CD4-positive, alpha-beta T cell treated with Interleukin-6 for 4 hours (primary cell): ENCODE measurements around the gene CTCF.
"Not testable (repeated sequence)": the region's sequence is repeated elsewhere in the genome, so short reads cannot be mapped to it uniquely, and the experiment has no call there.

Experiments
- DNase-seq: peaks from one replicate; pipeline ENCODE4 v3.0.0-alpha.2; 2020; ENCODE audit warnings: mixed read lengths

CTCF gene, protein sequence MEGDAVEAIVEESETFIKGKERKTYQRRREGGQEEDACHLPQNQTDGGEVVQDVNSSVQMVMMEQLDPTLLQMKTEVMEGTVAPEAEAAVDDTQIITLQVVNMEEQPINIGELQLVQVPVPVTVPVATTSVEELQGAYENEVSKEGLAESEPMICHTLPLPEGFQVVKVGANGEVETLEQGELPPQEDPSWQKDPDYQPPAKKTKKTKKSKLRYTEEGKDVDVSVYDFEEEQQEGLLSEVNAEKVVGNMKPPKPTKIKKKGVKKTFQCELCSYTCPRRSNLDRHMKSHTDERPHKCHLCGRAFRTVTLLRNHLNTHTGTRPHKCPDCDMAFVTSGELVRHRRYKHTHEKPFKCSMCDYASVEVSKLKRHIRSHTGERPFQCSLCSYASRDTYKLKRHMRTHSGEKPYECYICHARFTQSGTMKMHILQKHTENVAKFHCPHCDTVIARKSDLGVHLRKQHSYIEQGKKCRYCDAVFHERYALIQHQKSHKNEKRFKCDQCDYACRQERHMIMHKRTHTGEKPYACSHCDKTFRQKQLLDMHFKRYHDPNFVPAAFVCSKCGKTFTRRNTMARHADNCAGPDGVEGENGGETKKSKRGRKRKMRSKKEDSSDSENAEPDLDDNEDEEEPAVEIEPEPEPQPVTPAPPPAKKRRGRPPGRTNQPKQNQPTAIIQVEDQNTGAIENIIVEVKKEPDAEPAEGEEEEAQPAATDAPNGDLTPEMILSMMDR

DNA sequence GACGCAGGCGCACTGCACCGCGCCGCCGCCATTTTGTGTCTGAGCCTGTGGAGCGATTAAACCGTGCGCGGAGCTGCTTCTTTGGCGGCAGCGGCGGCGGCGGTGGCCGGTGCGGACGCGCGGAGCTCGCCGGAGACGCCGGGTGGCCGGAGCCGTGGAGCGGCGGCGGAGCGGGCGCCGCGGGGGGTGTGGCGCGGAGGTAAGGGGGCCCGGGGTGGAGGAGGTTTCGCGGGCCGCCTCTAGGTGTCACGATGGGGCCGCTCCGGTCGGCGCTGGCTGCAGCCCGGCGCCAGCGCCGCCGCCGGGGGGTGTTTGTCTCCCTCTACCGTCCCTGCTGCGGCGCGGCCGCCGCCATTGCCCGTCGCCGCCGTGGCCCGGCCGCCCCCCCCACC lies at the start of gene CTCF:
Gene CTCF, plus strand, starts transcription at position 1 of the 392 bp plus-strand sequence. CDS start 48,307 bp downstream, outside the sequence.
- peak; percentile 89 for DNase-seq

DNA sequence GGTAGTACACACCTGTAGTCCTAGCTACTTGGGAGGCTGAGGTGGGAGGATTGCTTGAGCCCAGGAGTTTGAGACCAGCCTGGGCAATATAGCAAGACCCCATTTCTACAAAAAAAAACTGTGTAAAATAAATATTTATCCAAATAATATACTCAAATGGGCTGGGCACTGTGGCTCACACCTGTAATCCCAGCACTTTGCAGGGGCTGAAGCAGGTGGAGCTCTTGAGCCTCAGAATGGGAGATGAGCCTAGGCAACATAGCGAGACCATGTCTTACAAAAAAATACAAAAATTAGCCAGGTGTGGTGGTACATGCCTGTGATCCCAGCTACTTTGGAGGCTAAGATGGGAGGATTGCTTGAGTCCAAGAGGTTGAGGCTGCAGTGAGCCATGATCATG lies 48.4 kb upstream of the CTCF start:
- DNase-seq: not testable (repeated sequence)

DNA sequence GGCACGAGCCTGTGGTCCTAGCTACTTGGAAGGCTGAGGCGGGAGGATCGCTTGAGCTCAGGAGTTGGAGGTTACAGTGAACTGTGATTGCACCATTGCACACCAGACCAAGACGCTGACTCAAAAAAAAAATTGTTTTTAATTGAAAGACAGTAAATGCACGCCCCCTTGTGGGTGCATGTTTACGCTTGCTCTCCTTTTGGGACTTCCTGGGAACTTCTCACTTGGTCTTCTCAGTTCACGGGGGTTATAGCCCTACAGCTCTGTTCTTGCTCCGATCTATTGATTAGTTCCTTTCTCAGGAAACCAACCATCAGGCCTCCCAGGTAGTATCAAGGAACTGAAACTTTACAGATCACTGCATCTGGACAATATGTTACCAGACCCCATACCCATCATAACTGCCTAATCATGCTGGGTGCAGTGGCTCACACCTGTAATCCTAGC lies 47.9 kb upstream of the CTCF start:
- DNase-seq: peak; percentile 91

DNA sequence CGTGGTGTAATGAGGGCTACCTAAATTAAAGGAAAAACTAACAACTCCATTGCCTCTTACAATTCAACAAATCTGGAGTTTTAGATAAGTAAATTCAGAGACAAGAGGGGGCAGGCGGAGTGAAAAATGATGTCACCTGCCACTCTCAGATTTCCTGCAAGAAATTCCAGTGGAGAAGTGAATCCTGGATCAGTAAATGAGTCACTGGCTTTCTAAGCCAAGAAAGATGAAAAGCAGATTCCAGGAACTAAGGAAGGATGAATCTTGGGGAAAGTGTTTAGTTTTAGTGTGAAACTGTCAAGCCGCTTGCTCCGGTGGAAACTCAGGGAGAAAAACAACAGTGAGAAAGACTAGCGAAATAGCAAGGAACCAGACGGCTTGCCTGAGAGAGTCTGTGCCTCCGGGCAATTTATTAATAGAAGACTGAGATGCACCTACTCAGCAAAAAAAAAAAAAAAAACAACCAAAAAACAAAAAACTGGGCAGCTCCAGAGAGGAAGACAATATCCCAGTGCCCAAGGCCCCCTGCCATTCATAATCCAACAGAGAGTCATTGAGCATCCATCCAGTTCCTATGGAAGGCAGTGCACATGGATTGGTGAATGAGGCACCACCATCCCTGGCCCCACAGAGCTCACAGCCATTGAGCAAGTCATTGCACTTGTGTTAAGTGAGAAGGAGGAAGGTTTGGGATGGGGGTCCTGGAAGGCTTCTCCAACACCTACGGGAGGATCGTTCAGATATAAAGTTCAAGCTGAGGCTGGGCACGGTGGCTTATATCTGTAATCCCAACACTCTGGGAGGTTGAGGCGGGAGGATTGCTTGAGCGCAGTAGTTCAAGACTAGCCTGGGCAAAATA lies 45.8 kb upstream of the CTCF start:
- no peak for DNase-seq

DNA sequence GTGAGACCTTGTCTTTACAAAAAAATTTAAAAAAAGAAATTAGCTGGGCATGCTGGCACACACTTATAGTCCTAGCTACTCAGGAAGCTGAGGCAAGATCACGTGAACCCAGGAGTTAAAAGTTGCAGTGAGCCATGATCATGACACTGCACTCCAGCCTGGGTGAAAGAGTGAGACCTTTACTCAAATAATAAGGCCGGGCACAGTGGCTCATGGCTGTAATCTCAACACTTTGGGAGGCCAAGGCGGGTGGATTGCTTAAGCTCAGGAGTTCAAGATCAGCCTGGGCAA lies 45.2 kb upstream of the CTCF start:
- DNase-seq: no peak

DNA sequence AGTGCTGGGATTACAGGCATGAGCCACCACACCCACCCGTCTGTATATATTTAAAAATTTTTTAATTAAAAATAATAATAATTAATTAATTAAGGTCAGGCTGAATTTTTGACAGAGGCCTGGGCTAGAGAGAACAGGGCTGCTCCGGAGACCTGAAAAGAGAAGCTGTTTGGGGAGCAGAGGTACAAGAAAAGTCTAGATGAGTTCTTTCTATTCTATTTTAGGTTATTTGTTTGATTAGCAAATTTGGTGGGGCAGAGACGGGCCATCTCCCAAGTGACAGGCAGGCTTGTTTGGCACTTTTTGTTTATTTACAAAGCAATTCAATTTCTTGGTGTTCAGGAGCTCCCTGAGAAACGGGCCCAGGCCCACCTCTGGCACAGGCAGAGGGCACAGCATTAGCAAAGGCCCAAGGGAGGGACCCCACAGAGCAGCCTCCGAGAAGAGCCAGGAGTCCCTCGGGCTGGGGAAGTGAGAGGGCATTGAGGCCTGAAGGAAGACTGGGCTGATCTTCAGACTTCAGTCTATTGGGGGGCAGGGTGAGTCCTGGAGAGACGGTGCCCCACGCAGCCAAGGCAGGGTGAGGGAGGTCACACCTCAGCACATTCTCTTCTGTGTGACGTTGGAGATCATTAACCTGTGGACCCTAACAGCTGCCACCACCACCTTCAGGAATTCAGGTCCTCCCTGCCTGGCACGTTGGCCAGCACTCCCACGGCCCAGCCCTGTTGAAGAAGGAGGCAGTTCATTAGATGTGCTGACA lies 44.5 kb upstream of the CTCF start:
- no peak for DNase-seq

DNA sequence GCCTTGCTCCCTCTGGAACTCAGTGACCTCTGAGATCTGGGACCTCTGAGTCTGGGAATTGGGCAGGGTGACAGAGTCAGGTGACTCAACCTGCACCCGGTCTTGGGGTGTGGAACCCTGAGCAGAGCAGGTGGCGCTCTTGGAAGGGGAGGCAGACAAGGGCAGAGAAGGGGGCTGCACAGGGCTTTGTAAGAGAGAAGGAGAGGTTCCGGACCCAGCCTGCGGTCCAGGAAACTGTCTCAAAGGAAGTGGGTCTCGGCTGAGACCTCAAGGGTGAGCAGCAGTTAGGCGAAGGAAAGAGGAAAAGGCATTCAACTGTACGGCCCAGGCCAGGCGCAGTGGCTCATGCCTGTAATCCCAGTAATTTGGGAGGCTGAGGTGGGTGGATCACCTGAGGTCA lies 43.6 kb upstream of the CTCF start:
- no peak for DNase-seq

DNA sequence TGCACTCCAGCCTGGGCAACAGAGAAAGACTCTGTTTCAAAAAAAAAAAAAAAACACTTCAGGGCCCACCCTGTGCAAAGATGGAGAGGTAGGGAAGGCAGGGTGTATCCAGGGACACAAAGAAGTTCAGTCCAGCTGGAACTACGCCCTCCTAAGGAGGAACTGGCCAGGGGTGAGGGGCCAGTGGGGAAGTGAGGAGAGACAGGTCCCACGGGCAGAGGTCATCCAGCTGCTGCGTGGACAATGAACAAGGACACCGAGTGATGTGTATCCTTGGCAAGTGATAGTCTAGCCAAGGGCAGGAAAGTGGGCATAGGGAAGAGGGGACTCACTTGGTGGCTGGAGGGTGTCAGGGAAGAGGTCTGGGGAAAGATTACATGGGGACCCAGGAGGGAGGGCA lies 43.1 kb upstream of the CTCF start:
- no peak for DNase-seq

DNA sequence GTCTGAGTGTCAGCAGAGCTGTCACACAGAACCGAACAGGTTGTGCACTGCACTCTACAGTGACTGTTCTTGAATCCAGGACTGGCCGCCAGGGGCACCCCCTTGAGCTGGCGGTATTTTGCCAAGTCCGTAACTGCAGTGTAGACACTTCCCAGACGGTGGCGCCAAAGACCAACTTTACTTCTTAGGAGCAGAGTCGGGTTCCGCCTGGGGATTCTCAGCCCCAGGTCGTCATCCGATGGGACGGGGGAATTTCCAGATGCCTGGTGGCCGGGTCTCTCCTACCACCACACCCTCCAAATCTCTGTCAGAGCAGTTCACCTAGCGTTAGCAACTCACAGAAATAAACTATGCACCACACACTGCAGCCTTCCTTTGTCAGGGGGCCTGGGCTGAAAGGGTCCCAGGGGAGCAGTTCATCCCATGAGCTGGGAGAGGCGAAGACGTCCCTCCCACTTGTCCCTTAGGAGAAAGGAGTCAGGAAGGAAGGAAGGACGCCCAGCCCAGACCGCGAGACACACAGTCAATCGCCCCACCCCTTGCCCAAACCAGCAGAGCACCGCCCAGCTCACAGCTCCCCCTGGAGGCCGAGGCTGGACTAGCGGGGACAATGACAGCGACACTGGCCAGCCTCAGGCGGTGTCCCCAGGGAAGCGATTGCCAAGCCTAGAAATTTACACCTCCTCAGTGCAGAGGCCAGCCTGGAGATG lies 41.1 kb upstream of the CTCF start:
- DNase-seq: peak; percentile 98

DNA sequence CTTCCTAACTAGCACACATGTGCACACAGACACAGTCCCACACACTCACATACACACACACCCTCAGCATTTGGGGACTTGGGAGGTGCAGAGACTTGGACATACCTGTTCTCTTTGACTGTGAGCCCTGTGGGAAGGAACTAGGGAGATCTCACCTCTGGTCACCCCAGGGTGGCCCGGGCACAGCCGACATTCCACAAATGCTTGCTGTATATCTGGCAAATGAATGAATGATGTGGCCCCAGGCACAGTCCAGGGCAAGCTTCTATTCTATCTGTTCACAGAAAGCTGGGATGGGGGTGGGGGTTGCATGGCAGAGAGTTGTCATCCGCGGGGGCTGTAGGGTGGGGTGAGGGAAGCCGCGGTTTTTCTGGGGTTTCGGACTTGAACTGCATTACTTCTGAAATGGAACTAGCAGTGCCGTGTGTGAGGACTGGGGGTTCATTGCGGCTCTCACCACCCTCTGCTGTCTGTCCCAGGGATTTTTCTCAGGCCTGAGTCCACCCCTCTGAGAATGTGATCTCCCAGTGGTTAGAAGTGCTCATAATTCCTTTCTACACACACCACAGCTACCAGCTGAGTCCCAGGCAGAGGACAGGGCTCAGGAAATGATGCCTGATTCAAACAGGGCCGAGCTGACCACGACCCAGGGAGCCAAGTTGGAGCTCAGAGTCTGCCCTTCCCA lies 37.0 kb upstream of the CTCF start:
- DNase-seq: no peak

DNA sequence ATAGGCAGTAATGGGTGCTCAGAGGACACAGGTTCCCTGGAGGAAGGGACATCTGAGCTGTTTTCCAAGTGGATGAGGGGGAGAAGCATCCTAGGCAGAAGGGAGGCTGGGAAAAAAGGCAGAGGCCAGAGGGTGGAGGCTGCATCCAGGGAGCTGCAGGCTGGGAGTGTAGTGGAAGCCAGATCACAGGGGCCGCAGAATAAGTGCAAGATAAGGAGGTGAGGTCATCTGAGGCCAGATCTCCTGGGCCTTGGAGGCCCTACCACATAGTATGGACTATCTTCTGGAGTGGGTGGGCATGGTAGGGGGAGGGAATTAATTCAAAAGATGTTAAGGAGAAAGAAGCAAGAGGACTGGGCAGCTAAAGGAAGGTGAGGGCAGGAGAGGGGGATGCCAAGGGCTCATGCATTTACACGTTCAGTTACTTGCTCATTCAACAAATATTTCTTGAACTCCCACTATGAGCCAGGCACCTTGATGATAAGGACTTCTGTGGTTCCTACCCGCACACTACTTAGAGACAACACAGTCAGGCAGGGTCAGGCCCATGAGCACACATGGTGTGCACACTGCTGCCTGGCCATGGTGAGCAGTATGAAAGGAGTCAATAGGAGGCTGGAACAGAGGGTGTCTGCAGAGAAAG lies 36.1 kb upstream of the CTCF start:
- DNase-seq: no peak

DNA sequence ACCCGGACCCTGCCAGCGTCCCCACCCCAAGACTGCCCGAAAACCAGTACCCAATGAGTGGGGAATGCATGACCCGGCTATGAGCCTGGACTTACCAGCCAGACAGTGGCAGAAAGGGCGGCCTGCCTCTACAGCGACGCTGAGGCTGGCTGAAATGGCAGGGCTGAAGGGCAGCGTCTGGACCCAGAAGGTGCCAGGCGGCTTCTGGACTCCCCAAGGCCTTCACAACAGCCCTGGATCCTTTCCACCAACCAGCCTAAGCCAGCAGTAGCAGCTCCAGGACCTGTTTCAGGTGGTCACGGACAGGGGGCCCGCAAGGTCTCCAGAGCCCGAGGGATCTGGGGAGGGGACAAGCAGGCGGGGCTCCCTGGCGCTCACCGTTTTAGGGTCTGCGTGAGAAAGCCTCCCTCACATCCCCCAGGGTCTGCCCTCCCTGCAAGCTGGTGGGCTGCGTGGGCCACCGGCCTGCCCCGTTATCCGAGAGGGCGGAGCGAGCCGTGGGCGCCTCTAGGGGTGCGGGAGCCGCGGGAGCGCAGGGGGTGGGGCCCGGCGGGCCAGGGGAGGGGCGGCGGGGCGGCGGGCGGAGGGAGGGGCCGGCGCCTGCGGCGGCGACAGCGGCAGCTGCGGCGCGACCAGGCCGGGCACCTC lies 34.0 kb upstream of the CTCF start, which contains the start of gene RIPOR1:
Gene RIPOR1, plus strand, starts transcription at position 608 of the 648 bp plus-strand sequence. CDS start 9,618 bp downstream, outside the sequence.
- peak; percentile 69 for DNase-seq

DNA sequence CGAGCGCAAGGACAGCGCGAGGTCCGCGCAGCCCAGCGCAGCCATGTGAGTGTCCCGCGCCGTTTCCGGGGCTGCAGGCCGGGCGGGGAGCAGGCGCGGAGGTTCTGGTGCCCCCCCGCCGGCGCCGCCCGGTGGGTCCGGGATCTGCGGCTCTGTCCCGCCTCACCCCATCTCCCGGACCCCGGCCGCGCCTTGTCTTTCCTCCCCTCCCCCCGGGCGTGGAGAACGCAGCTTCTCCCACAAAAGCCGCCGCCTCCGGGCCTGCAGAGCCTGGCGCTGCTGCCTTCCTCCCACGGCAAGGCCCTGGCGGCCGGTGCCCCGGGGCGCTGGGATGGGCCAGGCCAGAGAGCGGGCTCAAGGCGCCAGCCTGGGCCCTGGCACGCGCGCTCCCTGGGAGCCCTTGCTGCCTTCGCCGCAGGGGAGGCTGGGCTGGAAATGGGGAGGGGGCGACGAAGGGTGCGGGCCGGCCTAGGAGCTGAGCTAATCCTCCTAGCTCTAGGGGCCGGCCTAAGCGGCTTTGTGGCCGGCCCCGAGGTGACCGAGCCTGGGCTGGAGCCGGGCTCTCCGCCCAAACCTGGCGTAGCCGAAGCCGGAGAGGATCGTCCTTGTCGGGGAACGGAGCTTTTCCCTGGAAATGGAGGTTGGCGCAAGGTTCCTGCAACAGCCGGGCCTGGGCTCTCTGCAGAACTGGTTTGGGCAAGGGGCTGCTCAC lies 33.3 kb upstream of the CTCF start:
- DNase-seq: peak; percentile 44

DNA sequence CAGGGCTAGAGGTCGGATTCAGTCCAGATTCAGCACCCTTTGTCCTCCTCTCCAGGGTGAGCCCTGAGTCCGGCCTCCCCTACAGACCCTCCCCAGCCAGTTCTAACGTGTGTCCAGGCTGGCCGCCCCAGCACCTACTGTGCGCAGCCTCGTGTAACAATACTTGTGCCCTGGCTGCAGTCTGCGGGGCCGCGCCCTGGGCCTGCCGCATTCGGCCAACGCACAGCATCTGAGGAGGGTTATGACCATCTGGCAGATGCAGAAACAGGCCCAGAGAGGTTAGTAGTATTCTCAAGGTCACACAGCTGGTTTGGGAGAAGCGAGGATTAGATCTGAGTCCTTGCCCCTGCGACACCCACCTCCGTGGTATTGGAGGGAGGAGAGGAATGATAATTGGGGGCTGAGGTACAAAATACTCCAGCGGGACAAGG lies 32.7 kb upstream of the CTCF start:
- no peak for DNase-seq

DNA sequence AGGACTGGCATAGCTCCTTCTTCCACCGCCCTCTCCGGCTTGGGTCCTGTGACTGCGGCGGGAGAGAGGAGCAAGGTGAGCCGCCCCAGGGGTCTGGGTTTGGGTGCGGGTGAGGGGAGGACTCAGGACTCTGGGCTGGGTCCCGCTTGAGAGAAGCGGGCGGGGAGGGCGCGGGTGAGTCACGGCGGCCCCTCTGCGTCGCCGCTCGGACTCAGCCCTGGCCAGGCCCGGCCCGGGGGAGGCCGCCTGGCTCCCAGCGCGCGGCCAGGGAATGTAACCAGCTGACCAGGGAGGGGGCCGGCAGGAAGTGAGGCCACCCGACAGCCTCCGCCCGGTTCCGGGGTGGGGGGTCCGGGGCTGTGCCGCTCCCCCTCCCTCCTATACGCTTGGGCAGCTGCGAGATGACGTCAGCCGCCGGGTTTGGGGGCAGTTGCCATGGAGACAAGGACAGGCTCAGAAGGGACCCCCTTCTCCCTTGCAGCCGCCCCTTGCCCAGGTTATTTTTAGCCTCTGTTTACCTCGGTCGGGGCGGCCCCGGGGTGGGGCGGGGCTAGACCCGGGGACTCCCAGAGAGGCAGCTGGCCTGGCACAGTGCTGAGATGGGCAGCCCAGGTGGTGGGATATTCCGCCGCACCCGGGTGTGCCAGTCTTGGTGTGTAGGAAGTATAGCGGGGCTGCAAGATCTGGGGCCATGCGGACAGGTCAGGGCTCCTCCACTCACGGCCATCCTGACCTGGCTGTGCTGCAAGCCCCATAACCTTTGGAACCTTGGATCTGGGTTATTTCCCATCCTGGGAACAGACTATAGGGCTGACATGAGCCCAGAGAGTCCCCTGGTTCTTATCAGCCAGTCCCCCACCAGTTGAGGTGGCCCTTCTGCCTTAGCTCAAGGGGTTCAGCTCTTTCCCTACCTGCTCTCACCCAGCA lies 32.0 kb upstream of the CTCF start:
- no peak for DNase-seq

DNA sequence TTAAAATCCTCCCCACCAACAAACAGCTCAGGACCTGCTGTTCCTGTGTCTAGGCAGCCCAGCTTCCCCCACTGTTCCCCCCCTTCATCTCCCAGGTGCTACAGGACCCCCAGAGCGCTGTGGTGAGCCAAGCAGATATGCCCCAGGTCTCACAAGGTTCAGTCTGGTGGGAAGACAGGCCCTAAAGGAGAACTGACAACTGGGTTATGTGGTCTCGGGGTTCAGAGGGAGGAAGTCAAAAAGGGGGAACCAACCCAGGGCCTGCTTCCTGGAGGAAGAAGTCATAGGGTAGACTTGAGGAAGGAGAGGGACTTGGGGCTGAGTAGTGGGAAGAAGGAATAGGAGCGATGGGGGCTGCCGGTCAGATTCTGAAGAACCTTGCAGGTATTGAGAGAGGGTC lies 31.1 kb upstream of the CTCF start:
- DNase-seq: no peak

DNA sequence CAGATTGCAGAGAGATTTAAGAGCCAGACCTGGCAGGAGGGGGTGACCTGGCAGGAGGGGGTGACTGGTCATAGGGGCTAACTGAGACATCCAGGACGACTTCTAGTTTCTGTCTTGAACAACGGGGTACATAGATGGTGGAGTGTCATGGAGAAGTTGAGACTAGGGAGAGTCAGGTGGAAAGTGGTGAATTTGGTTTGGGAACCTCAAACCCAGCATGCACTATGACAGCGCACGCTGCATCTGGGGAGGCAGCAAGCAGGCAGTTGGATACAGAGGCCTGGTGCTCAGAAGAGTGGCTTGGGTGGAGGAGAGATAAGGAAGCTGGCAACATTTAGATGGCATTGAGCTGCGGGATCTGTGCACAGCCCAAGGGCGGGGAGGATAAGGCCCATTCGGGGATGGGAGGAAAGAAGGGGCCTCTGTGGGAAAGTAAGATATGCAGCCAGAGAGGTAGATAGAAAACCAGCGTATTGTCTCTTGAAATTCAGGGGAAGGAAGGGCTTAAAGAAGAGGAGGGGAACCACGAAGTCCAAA lies 29.2 kb upstream of the CTCF start:
- DNase-seq: no peak

DNA sequence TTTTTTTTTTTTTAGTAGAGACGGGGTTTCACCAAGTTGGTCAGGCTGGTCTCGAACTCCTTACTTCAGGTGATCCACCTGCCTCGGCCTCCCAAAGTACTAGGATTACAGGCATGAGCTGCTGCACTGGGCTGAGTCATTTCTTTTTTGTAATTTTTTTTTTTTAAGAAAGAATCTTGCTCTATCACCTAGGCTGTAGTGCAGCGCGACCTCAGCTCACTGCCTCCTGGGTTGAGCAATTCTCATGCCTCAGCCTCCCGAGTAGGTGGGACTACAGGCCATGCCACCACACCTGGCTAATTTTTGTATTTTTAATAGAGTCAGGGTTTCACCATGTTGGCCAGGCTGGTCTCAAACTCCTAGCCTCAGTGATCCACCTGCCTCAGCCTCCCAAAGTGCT lies 28.3 kb upstream of the CTCF start:
- not testable (repeated sequence) for DNase-seq
